Spleen (tissue), 11 donors: ENCODE measurements around the gene PARK7. TPM values are rescaled to one million over a fixed set of nuclear protein-coding genes. Genes with fewer than 3 reads are reported as not detected.

Experiments used
- DNase-seq: peaks from one replicate; pipeline ENCODE4 v3.0.0-alpha.2; 2020
- H3K27ac ChIP-seq, 8 donors: fragments of 200-600 bp; sonication (generic) in 7 of 8; 1 replicate in 4 of 8; 2 replicates in 4 of 8; pipeline versions ENCODE4 v1.5.0 to v1.8.0; 2016 to 2021; ENCODE audit warnings: inconsistent platforms in 4 of 8, mild to moderate bottlenecking in 4 of 8, moderate library complexity in 1 of 8
- H3K27me3 ChIP-seq, 7 donors: fragments of 200-600 bp; sonication (generic) in 6 of 7; replicated peaks in 1 of 7; 1 replicate in 4 of 7; 2 replicates in 3 of 7; pipeline versions ENCODE4 v1.5.0 to v1.8.0; 2016 to 2021; ENCODE audit warnings: inconsistent platforms in 3 of 7, mild to moderate bottlenecking in 1 of 7
- H3K36me3 ChIP-seq, 6 donors: fragments of 200-600 bp; sonication (generic) in 5 of 6; 1 replicate in 4 of 6; 2 replicates in 2 of 6; pipeline versions ENCODE4 v1.5.0 to v1.8.0; 2016 to 2021; ENCODE audit warnings: inconsistent platforms in 2 of 6
- H3K4me1 ChIP-seq, 6 donors: fragments of 200-600 bp; sonication (generic) in 5 of 6; 1 replicate in 3 of 6; 2 replicates in 3 of 6; pipeline versions ENCODE4 v1.5.0 to v1.8.0; 2016 to 2021; ENCODE audit warnings: inconsistent platforms in 3 of 6
- H3K4me3 ChIP-seq, 8 donors: fragments of 200-600 bp; sonication (generic) in 7 of 8; 1 replicate in 4 of 8; 2 replicates in 4 of 8; pipeline versions ENCODE4 v1.5.0 to v1.8.0; 2016 to 2021; ENCODE audit warnings: inconsistent platforms in 4 of 8, mild to moderate bottlenecking in 4 of 8, moderate library complexity in 2 of 8
- H3K9me3 ChIP-seq, 8 donors: fragments of 200-600 bp; sonication (generic) in 7 of 8; 1 replicate in 4 of 8; 2 replicates in 4 of 8; pipeline versions ENCODE4 v1.5.0 to v1.8.0; 2016 to 2021; ENCODE audit warnings: inconsistent platforms in 4 of 8
- POLR2A ChIP-seq, 3 donors: fragments of 450-650 bp; IDR thresholded peaks; one replicate each; pipeline ENCODE4 v1.5.1; 2017; ENCODE audit warnings: antibody characterized with exemption in 3 of 3, mild to moderate bottlenecking in 1 of 3
- POLR2AphosphoS5 ChIP-seq, 3 donors: sonication (generic); formaldehyde crosslinking; IDR thresholded peaks; one replicate each; pipeline ENCODE4 v1.5.1; 2017; ENCODE audit warnings: antibody characterized with exemption in 3 of 3
- WGBS, 5 donors: extraction: QIAGEN DNeasy Blood & Tissue Kit in 3 of 5; methylation state at CpG; one replicate each; pipeline versions ENCODE4 v1.1.5 to v1.1.7; 2013 to 2018; 5-methylcytosine and 5-hydroxymethylcytosine counted together
- intact Hi-C: fragments of 100-400 bp; cut with DNase I; formaldehyde crosslinking; loops from one replicate; pipeline ENCODE4 v1.15.0; 2023; ENCODE audit warnings: low total_unique reads
- polyA plus RNA-seq, 3 donors: library from polyadenylated mRNA; stranded (reverse); fragments of 200-250 nt; gene quantifications; one replicate each; pipeline ENCODE4 v1.2.1, GENCODE V29; 2013
- total RNA-seq, 7 donors: library from RNA; depleted of rRNA in 3 of 7; stranded (reverse); fragments of >200 nt in 3 of 7; fragmentation: NEBNext Ultra II Directional in 4 of 7; extraction: Animal tissue kit (Norgen Biotek cat#: 25700) in 4 of 7; gene quantifications; one replicate each; pipeline versions ENCODE4 v1.1.0 to v1.2.1, GENCODE V29; 2016 to 2021
- TF ChIP-seq, protein P1 (sequence below), 11 experiments: fragments of 200-600 bp in 7 of 11; fragments of 450-650 bp in 4 of 11; sonication (generic) in 4 of 11; IDR thresholded peaks in 8 of 11; conservative IDR thresholded peaks in 3 of 11; 1 replicate in 7 of 11; 2 replicates in 4 of 11; pipeline versions ENCODE4 v1.4.0 to v1.8.0; 2016 to 2021; ENCODE audit warnings: antibody characterized with exemption in 11 of 11, inconsistent platforms in 4 of 11, mild to moderate bottlenecking in 1 of 11
- donor health status: healthy with polysubstance abuse.
- donor health status: DM: no; HTN: no; CAD: no; lungs with moderate emphysema.
- donor health status: DM: no; HTN: no; CAD: no.
- donor health status: Bipolar disorder and iron deficiency.
- donor health status: healthy.
- donor health status: DM: no; HTN: no; CAD: no.
- donor health status: DM: yes; HTN: yes; CAD: no.

The PARK7 gene
- total and polyA plus RNA-seq, 10 donors, result 93.5 to 370 (median 174) TPM

DNA sequence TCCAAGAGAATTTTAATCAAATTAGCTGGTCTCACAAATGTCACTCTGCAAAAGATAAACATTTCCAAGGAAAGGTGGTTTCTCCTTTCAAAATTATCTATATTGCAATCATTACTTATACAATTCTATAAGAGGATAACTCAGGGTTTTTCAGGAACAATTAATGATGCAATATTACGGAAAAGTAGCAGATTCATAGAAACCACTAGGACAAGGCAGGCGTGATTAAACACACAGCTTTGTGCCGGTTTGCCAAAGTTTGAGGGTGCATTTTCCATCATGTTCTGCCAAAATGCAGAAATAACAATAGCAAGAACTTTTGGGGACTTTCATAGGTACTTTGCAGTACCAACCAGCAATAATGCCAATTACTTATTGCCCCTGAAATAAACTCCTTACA is 21.5 kb upstream of the PARK7 start:
- peaks cover 0 to 39% (median 3%) of the 10 kb centered on the region in 7 donors for H3K27me3 ChIP-seq
- TF ChIP-seq, protein P1, sequence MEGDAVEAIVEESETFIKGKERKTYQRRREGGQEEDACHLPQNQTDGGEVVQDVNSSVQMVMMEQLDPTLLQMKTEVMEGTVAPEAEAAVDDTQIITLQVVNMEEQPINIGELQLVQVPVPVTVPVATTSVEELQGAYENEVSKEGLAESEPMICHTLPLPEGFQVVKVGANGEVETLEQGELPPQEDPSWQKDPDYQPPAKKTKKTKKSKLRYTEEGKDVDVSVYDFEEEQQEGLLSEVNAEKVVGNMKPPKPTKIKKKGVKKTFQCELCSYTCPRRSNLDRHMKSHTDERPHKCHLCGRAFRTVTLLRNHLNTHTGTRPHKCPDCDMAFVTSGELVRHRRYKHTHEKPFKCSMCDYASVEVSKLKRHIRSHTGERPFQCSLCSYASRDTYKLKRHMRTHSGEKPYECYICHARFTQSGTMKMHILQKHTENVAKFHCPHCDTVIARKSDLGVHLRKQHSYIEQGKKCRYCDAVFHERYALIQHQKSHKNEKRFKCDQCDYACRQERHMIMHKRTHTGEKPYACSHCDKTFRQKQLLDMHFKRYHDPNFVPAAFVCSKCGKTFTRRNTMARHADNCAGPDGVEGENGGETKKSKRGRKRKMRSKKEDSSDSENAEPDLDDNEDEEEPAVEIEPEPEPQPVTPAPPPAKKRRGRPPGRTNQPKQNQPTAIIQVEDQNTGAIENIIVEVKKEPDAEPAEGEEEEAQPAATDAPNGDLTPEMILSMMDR (IDR thresholded peaks at IDR 0.05 in 8 of 11, conservative IDR thresholded peaks at IDR 0.05 in 3 of 11), result no peak
- no peak for TF ChIP-seq POLR2A (IDR thresholded peaks at IDR 0.05)
- no peak for TF ChIP-seq POLR2AphosphoS5 (IDR thresholded peaks at IDR 0.05)
- H3K36me3 ChIP-seq, result no peaks in the 10 kb centered on the region
- peaks cover 12 to 58% (median 38%) of the 10 kb centered on the region in 6 donors for H3K4me1 ChIP-seq
- H3K4me3 ChIP-seq, result peak overlapping the region in 1 of 8 donors; percentile 61
- DNase-seq, result no peak
- intact Hi-C loops, result no loop called here
- H3K27ac ChIP-seq, result peak overlapping the region in 5 of 8 donors; percentile 36 to 94 (median 88)
- H3K9me3 ChIP-seq, result no peaks in the 10 kb centered on the region
- WGBS, 5 donors, result 47 to 73% (median 61%) methylated on average over 3 of the region's 3 CpGs

DNA sequence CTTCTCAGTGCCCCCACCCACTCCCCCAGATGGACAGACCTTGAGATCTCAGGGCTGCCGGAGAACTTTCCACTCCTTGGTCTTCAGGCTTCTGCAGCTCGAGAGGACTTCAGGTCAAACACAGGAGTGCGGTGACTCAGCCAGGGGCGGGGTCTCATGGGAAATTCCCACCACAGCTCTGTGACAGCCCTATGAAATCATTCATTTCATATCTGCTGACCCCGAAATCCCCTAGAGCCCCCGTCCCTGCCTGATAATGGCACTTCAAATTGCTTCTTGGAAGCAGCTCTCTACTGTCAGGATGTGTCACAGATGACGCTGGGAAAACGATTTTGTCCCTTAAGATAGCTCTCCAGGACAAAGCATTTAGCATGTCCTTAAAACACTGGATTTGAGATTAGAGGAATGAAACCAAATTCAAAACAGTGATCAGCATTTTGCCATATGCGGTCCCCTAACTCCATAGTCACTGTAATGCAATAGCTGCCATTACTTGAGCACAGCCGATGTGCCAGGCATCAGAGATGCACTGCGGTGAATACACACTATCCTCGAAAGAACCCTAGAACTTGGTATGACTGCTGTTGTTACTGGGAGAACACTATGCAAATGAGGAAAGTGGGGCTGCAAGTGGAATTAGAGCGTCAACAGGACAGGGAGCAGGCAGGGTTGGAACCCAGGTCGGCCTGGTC is 20.6 kb upstream of the PARK7 start, which contains the start of gene TNFRSF9:
TNFRSF9 (minus strand) TSS at position 95 of the 692 bp plus-strand sequence. CDS start 845 bp downstream, outside the sequence.
- Histone ChIP-seq H3K27me3 (peaks cover 0 to 39% (median 3%) of the 10 kb centered on the region in 7 donors), H3K36me3 (no peaks in the 10 kb centered on the region), H3K9me3 (no peaks in the 10 kb centered on the region), H3K27ac (peak within 1 kb of the TSS in 7 of 8 donors; percentile 22 to 94 (median 77)), H3K4me1 (peaks cover 12 to 62% (median 38%) of the 10 kb centered on the region in 6 donors), H3K4me3 (peak within 1 kb of the TSS in 4 of 8 donors; percentile 28 to 61 (median 32))
- intact Hi-C loops, result no loop called here
- WGBS, 5 donors, result 48 to 57% (median 51%) methylated on average over 14 of the region's 14 CpGs
- TF ChIP-seq POLR2A (IDR thresholded peaks at IDR 0.05) (no peak), POLR2AphosphoS5 (IDR thresholded peaks at IDR 0.05) (no peak)
- TF ChIP-seq, protein P1 (IDR thresholded peaks at IDR 0.05 in 8 of 11, conservative IDR thresholded peaks at IDR 0.05 in 3 of 11), result no peak
- DNase-seq, result no peak

DNA sequence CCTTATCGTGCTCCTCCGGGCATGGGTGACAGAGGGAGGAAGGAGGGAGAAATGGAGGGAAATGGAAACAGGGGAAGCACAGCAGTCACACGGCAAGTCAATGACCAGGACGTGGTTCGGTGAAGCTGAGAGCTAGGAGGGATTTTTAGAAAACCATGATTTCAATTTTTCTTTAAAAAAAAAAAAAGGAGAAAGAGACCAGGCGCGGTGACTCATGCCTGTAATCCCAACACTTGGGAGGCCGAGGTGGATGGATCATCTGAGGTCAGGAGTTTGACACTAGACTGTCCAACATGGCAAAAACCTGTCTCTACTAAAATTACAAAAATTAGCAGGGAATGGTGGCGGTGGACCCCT is 20.1 kb upstream of the PARK7 start:
- Histone ChIP-seq H3K27me3 (peaks cover 0 to 39% (median 3%) of the 10 kb centered on the region in 7 donors), H3K27ac (peak overlapping the region in 7 of 8 donors; percentile 22 to 94 (median 77)), H3K9me3 (no peaks in the 10 kb centered on the region), H3K4me3 (peak overlapping the region in 3 of 8 donors; percentile 28 to 61 (median 34)), H3K4me1 (peaks cover 12 to 62% (median 38%) of the 10 kb centered on the region in 6 donors), H3K36me3 (no peaks in the 10 kb centered on the region)
- DNase-seq, result no peak
- intact Hi-C loops, result no loop called here
- TF ChIP-seq POLR2AphosphoS5 (IDR thresholded peaks at IDR 0.05) (no peak), POLR2A (IDR thresholded peaks at IDR 0.05) (no peak)
- TF ChIP-seq, protein P1 (IDR thresholded peaks at IDR 0.05 in 8 of 11, conservative IDR thresholded peaks at IDR 0.05 in 3 of 11), result no peak
- WGBS, 5 donors, result 54 to 71% (median 64%) methylated on average over 9 of the region's 9 CpGs

DNA sequence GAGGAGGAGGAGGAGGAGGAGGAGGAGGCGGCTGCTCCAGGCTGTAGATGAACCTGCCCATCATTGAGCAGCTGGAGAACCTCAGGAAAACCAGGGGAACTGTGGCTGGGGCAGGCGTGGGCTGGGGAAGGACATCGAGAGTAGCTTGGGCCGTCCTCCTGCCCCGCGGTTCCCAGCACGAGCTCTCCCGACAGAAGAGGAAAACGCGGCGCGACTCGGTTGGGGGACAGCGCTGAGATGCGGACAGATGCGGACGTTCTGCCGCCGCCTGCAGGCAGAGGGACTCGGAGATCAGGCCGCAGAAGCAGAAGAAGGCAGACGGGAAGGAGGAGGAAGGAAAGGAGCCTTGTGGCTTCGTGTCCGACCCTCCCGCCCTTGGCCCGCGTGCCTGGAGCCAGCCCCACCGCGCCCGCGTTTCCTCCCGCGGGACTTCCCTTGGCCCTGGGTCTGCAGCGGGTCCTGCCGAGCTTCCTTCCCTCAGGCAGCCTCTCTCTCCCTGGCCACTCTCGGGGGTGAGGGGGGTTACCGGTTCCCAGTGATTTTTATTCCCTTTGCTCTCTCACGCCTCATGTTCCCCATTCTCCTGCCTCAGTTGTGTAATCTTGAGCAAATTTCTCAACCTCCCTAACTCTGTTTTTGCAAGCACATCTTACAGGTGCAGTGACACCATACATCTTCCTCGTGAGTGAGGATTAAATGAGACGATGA is 19.1 kb upstream of the PARK7 start:
- Histone ChIP-seq H3K36me3 (no peaks in the 10 kb centered on the region), H3K4me3 (peak overlapping the region; percentile 6 to 61 (median 28)), H3K27ac (peak overlapping the region; percentile 28 to 94 (median 80)), H3K4me1 (peaks cover 12 to 62% (median 38%) of the 10 kb centered on the region in 6 donors), H3K9me3 (no peaks in the 10 kb centered on the region), H3K27me3 (peaks cover 0 to 31% (median 3%) of the 10 kb centered on the region in 7 donors)
- intact Hi-C loops, result no loop called here
- no peak for TF ChIP-seq POLR2A (IDR thresholded peaks at IDR 0.05)
- TF ChIP-seq, protein P1 (IDR thresholded peaks at IDR 0.05 in 8 of 11, conservative IDR thresholded peaks at IDR 0.05 in 3 of 11), result peak in 7 of 11 experiments; percentile 14 to 56 (median 40)
- peak; percentile 19 to 82 (median 74) for TF ChIP-seq POLR2AphosphoS5 (IDR thresholded peaks at IDR 0.05)
- WGBS, 5 donors, result 4 to 6% (median 5%) methylated on average over 37 to 40 of the region's 40 CpGs
- peak; percentile 91 for DNase-seq
